Body of pancreas (tissue), 4 donors: ENCODE results near the gene MGLL. TPM values are rescaled to one million over a fixed set of nuclear protein-coding genes. Genes with fewer than 3 reads are reported as not detected.

Source experiments
- ATAC-seq: fragments of 150-250 bp; one replicate; pipeline ENCODE4 v1.9.1; 2016
- DNase-seq, 4 donors: peaks; one replicate each; pipeline ENCODE4 v3.0.0-alpha.2; 2019
- H3K27ac ChIP-seq, 4 donors: fragments of 200-600 bp; sonication (generic); 1 replicate in 3 of 4; 2 replicates in 1 of 4; pipeline versions ENCODE4 v1.5.1 to v1.6.1; 2016 to 2019; ENCODE audit warnings: mild to moderate bottlenecking in 1 of 4, mixed read lengths in 1 of 4, moderate library complexity in 1 of 4
- H3K27me3 ChIP-seq, 2 donors: fragments of 200-600 bp; sonication (generic); one replicate each; pipeline ENCODE4 v1.6.0; 2016; ENCODE audit warnings: mild to moderate bottlenecking in 1 of 2
- H3K36me3 ChIP-seq, 2 donors: fragments of 200-600 bp; sonication (generic); replicated peaks in 1 of 2; 2 replicates each; pipeline ENCODE4 v1.5.1; 2016; ENCODE audit warnings: low read depth in 2 of 2; ENCODE audit not compliant: insufficient read depth in 1 of 2
- H3K4me1 ChIP-seq: fragments of 200-600 bp; sonication (generic); one replicate; pipeline ENCODE4 v1.6.0; 2016
- H3K4me3 ChIP-seq, 2 donors: fragments of 200-600 bp; sonication (generic); 1 replicate in 1 of 2; 2 replicates in 1 of 2; pipeline ENCODE4 v1.5.1; 2016 to 2019
- H3K9me3 ChIP-seq, 3 donors: fragments of 200-600 bp; sonication (generic); 1 replicate in 2 of 3; 2 replicates in 1 of 3; pipeline ENCODE4 v1.5.1; 2016
- CTCF ChIP-seq, 7 experiments: fragments of 450-650 bp in 4 of 7; fragments of 200-600 bp in 3 of 7; sonication (generic) in 3 of 7; IDR thresholded peaks; one replicate each; pipeline ENCODE4 v1.5.1; 2016 to 2019; ENCODE audit warnings: antibody characterized with exemption in 7 of 7
- POLR2A ChIP-seq, 3 donors: fragments of 450-650 bp; IDR thresholded peaks; one replicate each; pipeline ENCODE4 v1.6.1; 2016; ENCODE audit warnings: antibody characterized with exemption in 3 of 3, mild to moderate bottlenecking in 2 of 3
- WGBS, 2 donors: methylation state at CpG; one replicate each; pipeline ENCODE4 v1.1.5; 2017; 5-methylcytosine and 5-hydroxymethylcytosine counted together
- intact Hi-C: fragments of 100-400 bp; cut with DNase I; formaldehyde crosslinking; loops from one replicate; pipeline ENCODE4 v1.15.1; 2023
- total RNA-seq, 2 donors: library from RNA; depleted of rRNA; stranded (reverse); fragments of >200 nt; gene quantifications; one replicate each; pipeline ENCODE4 v1.1.0, GENCODE V29; 2016

MGLL gene
- total RNA-seq, 2 donors from 2014 or later: 14.8 to 20.2 TPM

GRCh38 chr3:127848131-127849129 is 26.1 kb upstream of the MGLL start:
- Histone ChIP-seq H3K27ac (no peak overlapping the region), H3K4me3 (no peak overlapping the region), H3K4me1 (no peaks in the 10 kb centered on the region), H3K9me3 (no peaks in the 10 kb centered on the region), H3K27me3 (no peaks in the 10 kb centered on the region), H3K36me3 (no peaks in the 10 kb centered on the region)
- TF ChIP-seq CTCF (IDR thresholded peaks at IDR 0.05) (no peak), POLR2A (IDR thresholded peaks at IDR 0.05) (no peak)
- intact Hi-C loops: no loop called here
- DNase-seq (no peak), ATAC-seq (no peak)
- WGBS, 2 donors: 67 to 76% methylated on average over 9 of the region's 9 CpGs

GRCh38 chr3:127847236-127847720 is 25.0 kb upstream of the MGLL start:
- DNase-seq (no peak), ATAC-seq (no peak)
- intact Hi-C loops: no loop called here
- 87 to 88% methylated on average over 4 of the region's 4 CpGs for WGBS, 2 donors
- TF ChIP-seq POLR2A (IDR thresholded peaks at IDR 0.05): no peak
- no peak overlapping the region for H3K4me3 ChIP-seq
- no peak overlapping the region for H3K27ac ChIP-seq
- no peaks in the 10 kb centered on the region for H3K36me3 ChIP-seq
- no peaks in the 10 kb centered on the region for H3K27me3 ChIP-seq
- no peaks in the 10 kb centered on the region for H3K9me3 ChIP-seq
- H3K4me1 ChIP-seq: no peaks in the 10 kb centered on the region

- Histone ChIP-seq H3K4me3 (no peak overlapping the region), H3K27ac (no peak overlapping the region), H3K27me3 (no peaks in the 10 kb centered on the region), H3K36me3 (no peaks in the 10 kb centered on the region), H3K9me3 (no peaks in the 10 kb centered on the region), H3K4me1 (no peaks in the 10 kb centered on the region)
- intact Hi-C loops: no loop called here
- ATAC-seq (no peak), DNase-seq (no peak)
- TF ChIP-seq POLR2A (IDR thresholded peaks at IDR 0.05): no peak
- 16 to 37% methylated on average over 1 of the region's 1 CpG for WGBS, 2 donors
These were observed 24.3 kb upstream of the MGLL start for GRCh38 chr3:127846576-127846975.

- 81 to 86% methylated on average over 6 of the region's 6 CpGs for WGBS, 2 donors
- intact Hi-C loops: no loop called here
- Histone ChIP-seq H3K4me1 (no peaks in the 10 kb centered on the region), H3K27ac (no peak overlapping the region), H3K4me3 (no peak overlapping the region), H3K36me3 (no peaks in the 10 kb centered on the region), H3K9me3 (no peaks in the 10 kb centered on the region), H3K27me3 (no peaks in the 10 kb centered on the region)
- DNase-seq (no peak), ATAC-seq (no peak)
- no peak for TF ChIP-seq CTCF (IDR thresholded peaks at IDR 0.05)
- no peak for TF ChIP-seq POLR2A (IDR thresholded peaks at IDR 0.05)
These were observed 22.1 kb upstream of the MGLL start for GRCh38 chr3:127844326-127844942.

GRCh38 chr3:127840671-127841070 is 18.4 kb upstream of the MGLL start:
- H3K36me3 ChIP-seq: no peaks in the 10 kb centered on the region
- 70 to 75% methylated on average over 8 of the region's 8 CpGs for WGBS, 2 donors
- no peak for DNase-seq
- no peaks in the 10 kb centered on the region for H3K27me3 ChIP-seq
- intact Hi-C loops: no loop called here
- TF ChIP-seq CTCF (IDR thresholded peaks at IDR 0.05): no peak
- no peak for ATAC-seq
- H3K9me3 ChIP-seq: no peaks in the 10 kb centered on the region
- no peaks in the 10 kb centered on the region for H3K4me1 ChIP-seq
- no peak overlapping the region for H3K4me3 ChIP-seq
- no peak overlapping the region for H3K27ac ChIP-seq
